GM19328 (cell line): ENCODE results near the gene NHLRC2.
"Not testable (repeated sequence)": the region's sequence is repeated elsewhere in the genome, so short reads cannot be mapped to it uniquely, and the experiment has no call there.

ENCODE experiments used
- ATAC-seq: cut with Tn5 transposase; IDR thresholded peaks from one replicate; pipeline ENCODE4 v1.9.1; 2021; ENCODE audit warnings: mild to moderate bottlenecking, moderate library complexity; ENCODE audit not compliant: unreplicated experiment

NHLRC2 gene

GRCh38 chr10:113854013-113854760 is at the start of gene NHLRC2, which contains the start of gene DCLRE1A:
Gene NHLRC2 (plus strand): TSS chr10:113854661. CDS start chr10:113854873, 212 bp downstream.
Gene DCLRE1A (minus strand): TSS chr10:113854082. CDS start chr10:113853182, 900 bp downstream.
- ATAC-seq, result peak; percentile 54

- no peak for ATAC-seq
These were observed 48.0 kb upstream of the NHLRC2 start for GRCh38 chr10:113806503-113806902.

GRCh38 chr10:113808168-113808567 is 46.3 kb upstream of the NHLRC2 start:
- no peak for ATAC-seq

- not testable (repeated sequence) for ATAC-seq
These were observed 39.8 kb upstream of the NHLRC2 start for GRCh38 chr10:113814700-113815099.

- no peak for ATAC-seq
These were observed 34.5 kb upstream of the NHLRC2 start for GRCh38 chr10:113819989-113820388.

GRCh38 chr10:113820507-113820906 is 34.0 kb upstream of the NHLRC2 start:
- ATAC-seq, result no peak

GRCh38 chr10:113821306-113821705 is 33.2 kb upstream of the NHLRC2 start:
- ATAC-seq, result not testable (repeated sequence)

- no peak for ATAC-seq
These were observed 32.3 kb upstream of the NHLRC2 start for GRCh38 chr10:113822174-113822573.

- no peak for ATAC-seq
These were observed 31.1 kb upstream of the NHLRC2 start for GRCh38 chr10:113823389-113823788.

GRCh38 chr10:113825791-113826190 is 28.7 kb upstream of the NHLRC2 start:
- no peak for ATAC-seq

- not testable (repeated sequence) for ATAC-seq
These were observed 25.9 kb upstream of the NHLRC2 start for GRCh38 chr10:113828567-113828966.

- no peak for ATAC-seq
These were observed 12.3 kb upstream of the NHLRC2 start for GRCh38 chr10:113842171-113842570.

- ATAC-seq, result no peak
These were observed 10.4 kb upstream of the NHLRC2 start for GRCh38 chr10:113843972-113844485.

GRCh38 chr10:113846036-113846435 is 8.4 kb upstream of the NHLRC2 start:
- no peak for ATAC-seq

- ATAC-seq, result no peak
These were observed 5.2 kb upstream of the NHLRC2 start for GRCh38 chr10:113849140-113849803.

GRCh38 chr10:113849946-113850345 is 4.5 kb upstream of the NHLRC2 start:
- no peak for ATAC-seq

- no peak for ATAC-seq
These were observed 866 bp upstream of the NHLRC2 start for GRCh38 chr10:113853578-113854012.

GRCh38 chr10:113854761-113855588 is 514 bp downstream of the NHLRC2 start:
- ATAC-seq, result peak; percentile 26

- ATAC-seq, result no peak
These were observed 2.1 kb downstream of the NHLRC2 start for GRCh38 chr10:113856563-113856962.

GRCh38 chr10:113857210-113857609 is 2.7 kb downstream of the NHLRC2 start:
- no peak for ATAC-seq

- no peak for ATAC-seq
These were observed 4.1 kb downstream of the NHLRC2 start for GRCh38 chr10:113858541-113858940.
